ENCODE measurements around the gene BICC1. TPM values are rescaled to one million over a fixed set of nuclear protein-coding genes. Genes with fewer than 3 reads are reported as not detected.
"Not testable (repeated sequence)": the region's sequence is repeated elsewhere in the genome, so short reads cannot be mapped to it uniquely, and the experiment has no call there.

The BICC1 gene
- total RNA-seq, 2 experiments from 2014 or later = 0.08 TPM

DNA sequence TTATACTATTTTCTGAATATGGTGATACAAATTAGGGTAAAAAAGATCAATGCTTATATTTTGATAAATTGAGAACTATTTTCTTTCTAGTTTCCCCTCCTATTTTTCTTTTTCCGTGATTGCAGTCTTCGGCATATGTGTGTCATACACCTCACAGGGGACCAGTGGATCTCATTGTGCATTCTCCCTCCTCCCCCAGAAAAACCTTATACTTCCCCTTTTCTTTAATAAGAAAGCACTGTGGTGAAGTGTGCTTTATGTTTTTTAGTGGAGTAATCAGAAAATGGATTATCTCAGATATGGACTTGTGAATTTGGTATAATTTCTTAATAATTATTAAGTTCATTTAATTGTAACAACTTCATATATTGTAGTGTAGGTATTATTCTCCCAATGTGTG lies 72.8 kb downstream of the BICC1 start:
- H3K4me1 Mint-ChIP-seq = no peaks in the 10 kb centered on the region
- no peaks in the 10 kb centered on the region for H3K27me3 Mint-ChIP-seq
- DNase-seq = no peak
- ChIA-PET POLR2A (no interaction called here), CTCF (no interaction called here)
- H3K4me3 Mint-ChIP-seq = no peak overlapping the region
- H3K9me3 Mint-ChIP-seq = no peaks in the 10 kb centered on the region
- H3K27ac Mint-ChIP-seq = no peak overlapping the region
- H3K36me3 Mint-ChIP-seq (ENCODE audit: low read depth) = no peaks in the 10 kb centered on the region

- DNase-seq = no peak
- ChIA-PET CTCF (no interaction called here), POLR2A (no interaction called here)
- H3K27me3 Mint-ChIP-seq = no peaks in the 10 kb centered on the region
- no peaks in the 10 kb centered on the region for H3K36me3 Mint-ChIP-seq (ENCODE audit: low read depth)
- no peak overlapping the region for H3K27ac Mint-ChIP-seq
- no peak overlapping the region for H3K4me3 Mint-ChIP-seq
- no peaks in the 10 kb centered on the region for H3K4me1 Mint-ChIP-seq
- no peaks in the 10 kb centered on the region for H3K9me3 Mint-ChIP-seq
These were observed 73.9 kb downstream of the BICC1 start for GRCh38 chr10:58586282-58587245.

DNA sequence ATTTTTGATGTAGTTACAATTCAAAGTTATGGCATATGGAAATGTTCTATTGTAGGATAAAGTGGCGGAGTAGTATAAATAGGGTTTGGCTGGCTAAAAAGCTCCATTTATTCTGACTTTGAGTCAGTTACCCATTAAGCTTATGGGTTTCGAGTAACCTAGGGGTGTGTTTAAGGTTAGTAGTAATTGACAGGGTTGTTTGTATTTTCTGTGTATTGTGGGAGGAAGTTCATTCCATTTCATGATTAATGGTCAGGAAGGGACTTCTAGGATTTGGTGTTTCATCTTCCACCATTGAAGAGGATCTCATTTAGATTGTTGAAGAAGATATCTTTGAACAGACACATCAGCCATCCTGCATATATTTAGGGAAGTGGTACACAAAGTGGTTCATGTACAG lies 75.0 kb downstream of the BICC1 start:
- no peak overlapping the region for H3K4me3 Mint-ChIP-seq
- H3K27me3 Mint-ChIP-seq = no peaks in the 10 kb centered on the region
- no peak for DNase-seq
- H3K9me3 Mint-ChIP-seq = no peaks in the 10 kb centered on the region
- ChIA-PET CTCF (no interaction called here), POLR2A (no interaction called here)
- H3K36me3 Mint-ChIP-seq (ENCODE audit: low read depth) = no peaks in the 10 kb centered on the region
- H3K4me1 Mint-ChIP-seq = no peaks in the 10 kb centered on the region
- no peak overlapping the region for H3K27ac Mint-ChIP-seq

DNA sequence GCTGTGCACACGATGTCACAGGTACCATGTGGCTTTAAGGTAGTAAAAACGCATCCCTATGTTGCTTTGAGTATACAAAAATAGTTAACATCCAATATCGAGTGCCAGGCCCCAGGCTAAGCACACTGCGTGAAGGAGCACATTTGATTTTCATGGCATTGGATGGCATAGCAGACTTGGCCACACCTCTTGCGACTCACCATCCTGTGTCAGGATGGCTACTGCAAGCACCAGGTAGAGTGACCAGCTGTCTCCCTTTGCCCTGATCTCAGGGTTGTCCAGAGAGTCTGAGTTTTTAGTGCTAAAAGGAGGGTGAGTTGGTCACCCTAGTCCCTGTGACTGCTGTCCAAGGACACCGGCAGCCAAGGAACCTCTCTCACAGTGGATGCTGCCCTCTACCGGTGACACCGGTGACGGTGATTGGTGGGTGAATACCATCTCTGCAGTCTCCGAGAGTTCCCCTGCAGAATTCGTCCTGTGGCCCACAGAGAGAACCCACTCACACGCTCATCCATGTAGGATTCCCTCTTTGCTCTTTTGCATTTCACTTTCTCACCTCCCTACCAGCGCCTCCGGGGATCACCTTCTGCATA lies 76.1 kb downstream of the BICC1 start:
- no peak for DNase-seq
- Mint-ChIP-seq H3K36me3 (ENCODE audit: low read depth) (no peaks in the 10 kb centered on the region), H3K27me3 (no peaks in the 10 kb centered on the region), H3K4me3 (no peak overlapping the region), H3K9me3 (no peaks in the 10 kb centered on the region), H3K27ac (no peak overlapping the region), H3K4me1 (no peaks in the 10 kb centered on the region)
- POLR2A ChIA-PET = no interaction called here
- CTCF ChIA-PET = no interaction called here

- Mint-ChIP-seq H3K27ac (no peak overlapping the region), H3K36me3 (ENCODE audit: low read depth) (no peaks in the 10 kb centered on the region), H3K4me1 (no peaks in the 10 kb centered on the region), H3K27me3 (no peaks in the 10 kb centered on the region), H3K9me3 (no peaks in the 10 kb centered on the region), H3K4me3 (no peak overlapping the region)
- ChIA-PET CTCF (no interaction called here), POLR2A (no interaction called here)
- DNase-seq = no peak
These were observed 77.6 kb downstream of the BICC1 start for GRCh38 chr10:58590152-58590840.

- H3K4me3 Mint-ChIP-seq = no peak overlapping the region
- no peaks in the 10 kb centered on the region for H3K27me3 Mint-ChIP-seq
- ChIA-PET CTCF (no interaction called here), POLR2A (no interaction called here)
- no peaks in the 10 kb centered on the region for H3K9me3 Mint-ChIP-seq
- DNase-seq = no peak
- H3K27ac Mint-ChIP-seq = no peak overlapping the region
- no peaks in the 10 kb centered on the region for H3K36me3 Mint-ChIP-seq (ENCODE audit: low read depth)
- H3K4me1 Mint-ChIP-seq = no peaks in the 10 kb centered on the region
These were observed 78.3 kb downstream of the BICC1 start for GRCh38 chr10:58590924-58591323.

DNA sequence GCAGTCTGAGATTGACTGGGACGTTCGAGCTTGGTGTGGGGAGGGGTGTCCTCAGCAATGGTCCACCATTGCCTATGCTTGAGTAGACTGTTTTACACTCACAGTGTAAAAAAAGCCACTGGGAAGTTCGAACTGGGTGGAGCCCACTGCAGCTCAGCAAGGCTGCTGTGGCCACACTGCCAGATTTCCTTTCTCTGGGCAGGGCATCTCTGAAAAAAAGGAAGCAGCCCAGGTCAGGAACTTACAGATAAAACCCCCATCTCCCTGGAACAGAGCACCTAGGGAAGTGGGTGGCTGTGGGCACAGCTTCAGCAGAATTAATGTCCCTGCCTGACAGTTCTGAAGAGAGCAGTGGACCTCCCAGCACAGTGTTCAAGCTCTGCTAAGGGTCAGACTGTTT lies 80.3 kb downstream of the BICC1 start:
- no peak for DNase-seq
- Mint-ChIP-seq H3K9me3 (no peaks in the 10 kb centered on the region), H3K27ac (no peak overlapping the region), H3K4me3 (no peak overlapping the region), H3K4me1 (no peaks in the 10 kb centered on the region), H3K27me3 (no peaks in the 10 kb centered on the region), H3K36me3 (ENCODE audit: low read depth) (no peaks in the 10 kb centered on the region)
- ChIA-PET POLR2A (no interaction called here), CTCF (no interaction called here)

DNA sequence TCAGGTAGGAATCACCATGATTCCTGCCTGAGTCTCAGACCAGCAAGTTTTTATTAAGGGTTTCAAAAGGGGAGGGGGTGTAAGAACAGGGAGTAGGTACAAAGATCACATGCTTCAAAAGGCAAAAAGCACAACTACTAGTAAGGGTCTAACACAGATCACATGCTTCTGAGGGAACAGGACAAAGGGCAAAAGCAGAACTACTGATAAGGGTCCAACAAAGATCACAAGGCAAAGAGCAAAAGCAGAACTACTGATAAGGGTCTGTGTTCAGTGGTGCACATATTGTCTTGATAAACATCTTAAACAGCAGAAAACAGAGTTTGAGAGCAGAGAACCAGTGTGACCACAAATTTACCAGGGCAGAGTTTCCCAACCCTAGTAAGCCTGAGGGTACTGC lies 84.5 kb downstream of the BICC1 start:
- POLR2A ChIA-PET; H3K9me3 Mint-ChIP-seq; DNase-seq; CTCF ChIA-PET; H3K27me3 Mint-ChIP-seq; H3K4me1 Mint-ChIP-seq; H3K4me3 Mint-ChIP-seq; H3K36me3 Mint-ChIP-seq (ENCODE audit: low read depth); H3K27ac Mint-ChIP-seq: not testable (repeated sequence)

DNA sequence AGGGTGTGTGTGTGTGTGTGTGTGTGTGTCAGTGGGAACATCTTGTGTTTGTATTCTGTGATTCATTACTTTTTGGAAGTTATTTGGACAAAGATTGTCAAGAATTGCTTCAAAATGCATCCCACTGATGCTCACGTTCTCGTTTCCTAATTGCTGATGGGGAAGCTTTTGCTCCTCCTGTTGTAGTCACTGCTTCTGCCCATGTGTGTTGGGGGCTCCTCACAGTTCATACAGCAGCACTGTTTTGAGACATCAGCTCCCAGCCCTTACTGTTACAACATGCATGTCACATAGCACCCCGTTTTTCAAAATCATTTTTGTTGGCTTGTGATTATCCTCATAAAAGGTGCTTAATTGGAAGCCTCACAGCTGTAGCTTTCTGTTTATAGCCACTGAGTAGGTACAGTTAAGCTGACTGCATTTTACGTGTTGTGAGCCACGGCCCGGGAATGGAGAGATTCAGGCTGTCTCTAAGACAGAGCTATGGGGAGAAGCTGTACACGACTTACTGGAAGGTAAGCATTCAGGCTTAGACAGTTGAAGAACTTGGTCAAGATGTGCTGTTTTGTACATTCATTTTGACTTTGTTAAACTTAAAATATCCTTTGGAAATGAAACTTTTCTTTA lies 87.4 kb downstream of the BICC1 start:
- DNase-seq = no peak
- ChIA-PET POLR2A (no interaction called here), CTCF (no interaction called here)
- no peak overlapping the region for H3K4me3 Mint-ChIP-seq
- H3K27ac Mint-ChIP-seq = no peak overlapping the region
- no peaks in the 10 kb centered on the region for H3K27me3 Mint-ChIP-seq
- no peaks in the 10 kb centered on the region for H3K36me3 Mint-ChIP-seq (ENCODE audit: low read depth)
- H3K4me1 Mint-ChIP-seq = no peaks in the 10 kb centered on the region
- H3K9me3 Mint-ChIP-seq = no peaks in the 10 kb centered on the region

DNA sequence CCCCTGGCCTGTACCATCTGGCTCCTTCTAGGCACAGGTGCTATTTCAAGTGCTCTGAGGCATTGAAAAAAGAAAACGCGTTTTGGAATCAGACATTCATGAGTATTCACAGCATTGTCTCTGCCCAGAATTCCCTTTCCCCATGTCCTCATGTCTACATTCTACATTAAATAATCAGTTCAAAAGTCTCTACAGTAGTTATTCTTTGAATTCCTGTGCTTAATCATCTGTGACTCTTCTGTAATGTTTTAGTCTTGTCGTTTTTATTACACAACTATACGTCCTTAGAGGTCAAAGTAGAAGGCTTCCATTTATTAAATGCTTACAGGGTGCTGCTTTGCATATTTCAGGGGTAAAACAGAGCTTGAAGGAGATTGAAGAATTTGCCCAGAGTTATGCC lies 95.7 kb downstream of the BICC1 start:
- Mint-ChIP-seq H3K36me3 (ENCODE audit: low read depth) (no peaks in the 10 kb centered on the region), H3K9me3 (no peaks in the 10 kb centered on the region), H3K27me3 (no peaks in the 10 kb centered on the region), H3K4me3 (no peak overlapping the region), H3K27ac (no peak overlapping the region), H3K4me1 (no peaks in the 10 kb centered on the region)
- no peak for DNase-seq
- CTCF ChIA-PET = no interaction called here
- POLR2A ChIA-PET = no interaction called here

DNA sequence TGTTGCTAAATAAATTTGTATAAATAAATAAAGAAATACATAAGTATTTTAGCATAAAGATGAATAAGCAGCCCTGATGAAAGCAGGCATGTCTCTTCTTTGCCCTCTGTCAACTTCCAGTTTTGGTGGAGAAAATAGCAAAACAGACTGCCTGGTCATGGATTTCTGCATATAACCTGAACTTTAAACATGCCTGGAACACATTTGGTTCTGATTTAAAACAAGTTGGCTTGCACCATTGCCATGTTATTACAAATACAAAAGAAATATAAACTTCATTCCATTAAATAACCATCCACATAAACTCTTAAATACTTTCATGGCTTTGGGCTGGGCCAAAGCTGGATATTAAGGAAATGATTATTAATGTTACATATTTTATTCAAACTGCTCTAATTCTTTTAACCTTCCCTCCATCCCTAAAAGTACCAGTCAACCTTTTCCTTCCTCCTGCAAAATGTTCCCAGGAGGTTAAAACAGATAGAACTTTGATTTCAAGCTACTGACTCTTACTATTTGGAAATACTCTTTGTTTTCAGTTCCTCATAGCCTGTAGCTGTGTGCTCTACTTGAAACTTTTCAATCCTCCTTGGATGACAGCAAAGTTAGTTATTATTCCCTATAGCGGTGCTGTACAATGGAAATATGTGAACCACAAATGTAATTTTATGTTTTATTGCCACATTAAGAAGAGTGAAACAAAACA lies 96.3 kb downstream of the BICC1 start:
- POLR2A ChIA-PET = no interaction called here
- H3K27ac Mint-ChIP-seq = no peak overlapping the region
- no peaks in the 10 kb centered on the region for H3K36me3 Mint-ChIP-seq (ENCODE audit: low read depth)
- no peak for DNase-seq
- H3K4me1 Mint-ChIP-seq = no peaks in the 10 kb centered on the region
- no peaks in the 10 kb centered on the region for H3K9me3 Mint-ChIP-seq
- no peak overlapping the region for H3K4me3 Mint-ChIP-seq
- no peaks in the 10 kb centered on the region for H3K27me3 Mint-ChIP-seq
- CTCF ChIA-PET = no interaction called here

- Mint-ChIP-seq H3K4me1 (no peaks in the 10 kb centered on the region), H3K4me3 (no peak overlapping the region), H3K36me3 (ENCODE audit: low read depth) (no peaks in the 10 kb centered on the region), H3K9me3 (no peaks in the 10 kb centered on the region), H3K27me3 (no peaks in the 10 kb centered on the region), H3K27ac (no peak overlapping the region)
- no peak for DNase-seq
- ChIA-PET CTCF (no interaction called here), POLR2A (no interaction called here)
These were observed 97.0 kb downstream of the BICC1 start for GRCh38 chr10:58609532-58610150.

All from activated CD4-positive, alpha-beta memory T cell treated with anti-CD3 and anti-CD28 coated beads, Interleukin-2, amount 10 ng/mL, durations not matched to agents 7 days and 5 days (primary cell).